ENCODE measurements around the gene POLR2F. TPM values are rescaled to one million over a fixed set of nuclear protein-coding genes. Genes with fewer than 3 reads are reported as not detected.

POLR2F gene
- total and polyA plus RNA-seq, 12 donors = 39.7 to 205 (median 88.6) TPM

DNA sequence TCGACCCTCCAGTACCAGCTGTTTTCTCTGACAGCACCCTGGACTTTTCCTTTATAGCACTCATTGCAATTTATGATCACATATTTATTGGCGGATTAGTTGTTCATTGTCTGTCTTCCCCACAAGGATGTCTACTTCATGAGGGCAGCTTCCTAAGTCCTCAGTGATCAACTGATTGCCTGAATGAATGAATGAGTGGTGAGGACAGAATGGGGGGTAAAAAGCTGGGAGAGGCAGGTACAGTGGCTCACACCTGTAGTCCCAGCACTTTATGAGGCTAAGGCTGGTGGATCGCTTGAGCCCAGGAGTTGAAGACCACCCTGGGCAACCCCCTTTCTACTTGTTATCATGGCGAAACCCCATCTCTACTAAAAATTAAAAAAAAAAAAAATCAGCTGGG lies 42.0 kb downstream of the POLR2F start:
- Histone ChIP-seq H3K4me3 (no peak overlapping the region), H3K4me1 (replicated peaks in 1 of 2) (no peaks in the 10 kb centered on the region), H3K9me3 (replicated peaks in 1 of 3) (no peaks in the 10 kb centered on the region), H3K36me3 (replicated peaks in 1 of 2) (no peaks in the 10 kb centered on the region), H3K27ac (no peak overlapping the region), H3K27me3 (no peaks in the 10 kb centered on the region)
- DNase-seq = no peak
- intact Hi-C loops (cut with DNase I) = no loop called here
- 85 to 94% (median 92%) methylated on average over 4 of the region's 4 CpGs for WGBS, 4 donors
- no peak for TF ChIP-seq POLR2A (IDR thresholded peaks at IDR 0.05)
- TF ChIP-seq, protein P1, sequence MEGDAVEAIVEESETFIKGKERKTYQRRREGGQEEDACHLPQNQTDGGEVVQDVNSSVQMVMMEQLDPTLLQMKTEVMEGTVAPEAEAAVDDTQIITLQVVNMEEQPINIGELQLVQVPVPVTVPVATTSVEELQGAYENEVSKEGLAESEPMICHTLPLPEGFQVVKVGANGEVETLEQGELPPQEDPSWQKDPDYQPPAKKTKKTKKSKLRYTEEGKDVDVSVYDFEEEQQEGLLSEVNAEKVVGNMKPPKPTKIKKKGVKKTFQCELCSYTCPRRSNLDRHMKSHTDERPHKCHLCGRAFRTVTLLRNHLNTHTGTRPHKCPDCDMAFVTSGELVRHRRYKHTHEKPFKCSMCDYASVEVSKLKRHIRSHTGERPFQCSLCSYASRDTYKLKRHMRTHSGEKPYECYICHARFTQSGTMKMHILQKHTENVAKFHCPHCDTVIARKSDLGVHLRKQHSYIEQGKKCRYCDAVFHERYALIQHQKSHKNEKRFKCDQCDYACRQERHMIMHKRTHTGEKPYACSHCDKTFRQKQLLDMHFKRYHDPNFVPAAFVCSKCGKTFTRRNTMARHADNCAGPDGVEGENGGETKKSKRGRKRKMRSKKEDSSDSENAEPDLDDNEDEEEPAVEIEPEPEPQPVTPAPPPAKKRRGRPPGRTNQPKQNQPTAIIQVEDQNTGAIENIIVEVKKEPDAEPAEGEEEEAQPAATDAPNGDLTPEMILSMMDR (IDR thresholded peaks at IDR 0.05) = no peak

DNA sequence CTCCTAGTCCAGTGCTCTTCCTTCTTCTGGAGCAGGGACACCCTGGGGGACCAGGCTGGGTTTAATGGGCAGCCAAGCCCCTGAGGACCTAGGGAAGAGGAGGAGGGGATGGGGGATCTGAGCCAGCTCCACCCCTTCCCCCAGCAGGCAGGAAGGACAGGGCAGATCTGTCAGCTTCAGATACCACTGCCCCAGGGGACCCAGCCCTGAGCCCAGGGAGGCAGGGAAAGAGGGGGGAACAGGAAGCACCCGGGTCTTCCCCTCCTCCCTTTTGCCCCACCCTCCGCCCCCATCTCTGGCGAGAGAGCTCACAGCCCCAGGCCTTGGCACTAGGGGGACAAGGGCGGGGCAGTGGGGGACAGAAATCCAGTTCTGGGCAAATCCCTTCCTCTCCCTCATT lies 42.6 kb downstream of the POLR2F start:
- no peaks in the 10 kb centered on the region for H3K36me3 ChIP-seq (replicated peaks in 1 of 2)
- intact Hi-C loops (cut with DNase I) = no loop called here
- 33 to 68% (median 60%) methylated on average over 1 to 4 of the region's 4 CpGs for WGBS, 4 donors
- TF ChIP-seq POLR2A (IDR thresholded peaks at IDR 0.05) = no peak
- TF ChIP-seq, protein P1 (IDR thresholded peaks at IDR 0.05) = no peak
- no peak overlapping the region for H3K27ac ChIP-seq
- H3K9me3 ChIP-seq (replicated peaks in 1 of 3) = no peaks in the 10 kb centered on the region
- DNase-seq = no peak
- H3K4me3 ChIP-seq = no peak overlapping the region
- no peaks in the 10 kb centered on the region for H3K4me1 ChIP-seq (replicated peaks in 1 of 2)
- no peaks in the 10 kb centered on the region for H3K27me3 ChIP-seq

DNA sequence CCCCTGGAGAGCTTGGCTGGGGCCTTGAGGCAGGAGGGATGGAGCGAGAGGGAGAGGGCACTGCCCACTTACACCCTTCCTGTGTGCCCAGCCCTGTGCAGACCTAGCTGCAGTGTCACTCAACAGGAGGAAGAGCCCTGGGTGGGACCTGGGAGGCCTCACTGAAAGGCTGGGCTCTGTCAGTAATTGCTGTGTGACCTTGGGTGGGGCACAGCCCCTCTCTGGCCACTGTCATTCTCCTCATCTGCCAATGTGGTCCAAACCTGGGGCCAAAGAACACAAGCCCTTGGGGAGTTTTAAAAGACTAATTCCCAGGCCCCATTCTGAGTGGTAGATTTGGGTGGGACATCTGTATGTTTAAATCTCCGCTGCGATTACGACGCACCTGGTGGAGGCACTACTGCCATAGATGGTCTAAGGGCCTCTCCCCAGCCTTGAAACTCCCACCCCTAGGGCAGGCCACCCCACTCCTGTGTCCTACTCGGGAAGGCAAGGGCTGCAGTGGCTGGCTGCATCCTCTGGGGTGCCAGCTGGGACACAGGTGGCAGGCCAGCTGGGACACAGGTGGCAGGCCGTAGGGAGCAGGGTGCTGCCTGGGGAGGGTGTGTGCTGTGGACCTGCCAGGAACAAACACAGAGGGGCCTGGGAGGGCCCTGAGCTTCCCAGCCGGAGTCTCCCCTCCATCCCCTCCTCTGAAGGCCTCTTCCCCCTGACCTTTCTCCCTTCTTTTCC lies 43.2 kb downstream of the POLR2F start:
- H3K4me1 ChIP-seq (replicated peaks in 1 of 2) = no peaks in the 10 kb centered on the region
- TF ChIP-seq, protein P1 (IDR thresholded peaks at IDR 0.05) = no peak
- TF ChIP-seq POLR2A (IDR thresholded peaks at IDR 0.05) = no peak
- H3K27ac ChIP-seq = no peak overlapping the region
- H3K9me3 ChIP-seq (replicated peaks in 1 of 3) = no peaks in the 10 kb centered on the region
- H3K36me3 ChIP-seq (replicated peaks in 1 of 2) = no peaks in the 10 kb centered on the region
- H3K4me3 ChIP-seq = no peak overlapping the region
- WGBS, 4 donors = 91 to 97% (median 92%) methylated on average over 1 to 8 of the region's 8 CpGs
- intact Hi-C loops (cut with DNase I) = no loop called here
- no peak for DNase-seq
- no peaks in the 10 kb centered on the region for H3K27me3 ChIP-seq

DNA sequence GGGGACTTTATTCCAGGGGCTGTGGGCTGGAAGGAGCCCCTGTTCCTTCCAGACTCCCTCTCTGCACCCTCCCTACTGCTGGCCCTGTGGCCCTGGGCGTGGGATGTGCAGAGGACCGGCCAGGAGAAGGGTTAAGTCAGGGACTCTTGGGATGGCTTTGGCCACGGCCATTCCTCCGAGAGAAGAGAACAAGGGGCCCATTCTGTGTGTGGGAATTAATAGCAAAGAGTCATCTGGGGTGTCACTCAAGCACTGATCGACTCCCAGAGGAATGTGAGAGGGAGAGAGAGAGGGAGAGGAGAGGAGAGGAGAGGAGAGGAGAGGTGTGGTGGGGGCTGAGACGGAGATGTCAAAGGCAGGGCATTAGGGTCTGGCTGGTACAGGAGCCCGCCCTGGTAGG lies 45.0 kb downstream of the POLR2F start:
- no peak overlapping the region for H3K27ac ChIP-seq

More for the DNA sequence above, 45.0 kb downstream of the POLR2F start:
- H3K36me3 ChIP-seq (replicated peaks in 1 of 2) = no peaks in the 10 kb centered on the region
- no peaks in the 10 kb centered on the region for H3K4me1 ChIP-seq (replicated peaks in 1 of 2)
- DNase-seq = no peak
- TF ChIP-seq, protein P1 (IDR thresholded peaks at IDR 0.05) = no peak
- no peak for TF ChIP-seq POLR2A (IDR thresholded peaks at IDR 0.05)
- no peaks in the 10 kb centered on the region for H3K27me3 ChIP-seq
- intact Hi-C loops (cut with DNase I) = no loop called here
- WGBS, 4 donors = 70 to 91% (median 80%) methylated on average over 5 to 7 of the region's 7 CpGs
- H3K9me3 ChIP-seq (replicated peaks in 1 of 3) = no peaks in the 10 kb centered on the region
- no peak overlapping the region for H3K4me3 ChIP-seq
